K562 (cell line): ENCODE results near the gene ZKSCAN8. TPM values are rescaled to one million over a fixed set of nuclear protein-coding genes. Genes with fewer than 3 reads are reported as not detected.

ENCODE experiments used
- ATF1 ChIP-seq, 2 experiments: fragments of 450-650 bp in 1 of 2; IDR thresholded peaks; 2 replicates each; pipeline ENCODE4 v1.6.1; 2016; ENCODE audit warnings: missing compliant biosample characterization in 1 of 2, missing genetic modification characterization in 1 of 2
- CBX3 ChIP-seq, 2 experiments: IDR thresholded peaks; 1 replicate in 1 of 2; 2 replicates in 1 of 2; pipeline ENCODE4 v1.6.1; 2012; ENCODE audit warnings: inconsistent platforms in 2 of 2, low read length in 2 of 2, borderline replicate concordance in 1 of 2, control low read depth in 1 of 2
- CEBPB ChIP-seq: fragments of 450-650 bp; IDR thresholded peaks from 2 replicates; pipeline ENCODE4 v1.6.1; 2016; ENCODE audit warnings: missing genetic modification characterization, missing compliant biosample characterization
- CREM ChIP-seq: IDR thresholded peaks from 2 replicates; pipeline ENCODE4 v1.6.1; 2014; ENCODE audit warnings: antibody characterized with exemption, low read depth
- CXXC5 ChIP-seq: fragments of 250-450 bp; sonication (Bioruptor Pico); IDR thresholded peaks from 2 replicates; pipeline ENCODE4 v1.8.0; 2022; ENCODE audit warnings: inconsistent platforms, mild to moderate bottlenecking, moderate library complexity
- ETV1 ChIP-seq: fragments of 450-650 bp; conservative IDR thresholded peaks from 2 replicates; pipeline ENCODE4 v1.6.1; 2016; ENCODE audit warnings: missing genetic modification characterization, control low read depth, low read depth, missing compliant biosample characterization
- GABPA ChIP-seq: fragments of 200-800 bp; sonication (Bioruptor generic); conservative IDR thresholded peaks from 2 replicates; pipeline ENCODE4 v1.6.1; 2016; ENCODE audit warnings: low read depth, missing genetic modification characterization, missing compliant biosample characterization
- HIVEP1 ChIP-seq: fragments of 250-450 bp; sonication (Bioruptor Pico); IDR thresholded peaks from 2 replicates; pipeline ENCODE4 v1.4.0; 2020; ENCODE audit warnings: mild to moderate bottlenecking
- MECOM ChIP-seq: fragments of 250-450 bp; sonication (Bioruptor Pico); IDR thresholded peaks from 2 replicates; pipeline ENCODE4 v1.8.0; 2022; ENCODE audit warnings: inconsistent platforms
- MYC ChIP-seq, 2 experiments: fragments of 250-450 bp in 1 of 2; sonication (Bioruptor Pico) in 1 of 2; IDR thresholded peaks; 2 replicates each; pipeline versions ENCODE4 v1.5.1 to v1.6.1; 2012 to 2021; ENCODE audit warnings: low read depth in 2 of 2, borderline replicate concordance in 1 of 2, improper control_type of control experiment in 1 of 2, low read length in 1 of 2, mild to moderate bottlenecking in 1 of 2, moderate library complexity in 1 of 2
- POLR2B ChIP-seq: fragments of 450-650 bp; IDR thresholded peaks from 2 replicates; pipeline ENCODE4 v1.6.1; 2018; ENCODE audit warnings: low read depth; ENCODE audit not compliant: partially characterized antibody
- POLR2G ChIP-seq: fragments of 200-400 bp; formaldehyde crosslinking; IDR thresholded peaks from 2 replicates; pipeline ENCODE4 v1.6.1; 2017; ENCODE audit warnings: low read depth, mild to moderate bottlenecking, antibody characterized with exemption, low read length, moderate library complexity
- RBFOX2 ChIP-seq: fragments of 200-400 bp; formaldehyde crosslinking; IDR thresholded peaks from 2 replicates; pipeline ENCODE4 v1.6.1; 2017; ENCODE audit warnings: low read depth, mild to moderate bottlenecking, low read length, moderate library complexity
- SIN3B ChIP-seq: fragments of 450-650 bp; IDR thresholded peaks from 2 replicates; pipeline ENCODE4 v1.6.1; 2017; ENCODE audit warnings: low read depth, mild to moderate bottlenecking, moderate library complexity
- SP1 ChIP-seq: sonication (generic); formaldehyde crosslinking; IDR thresholded peaks from 2 replicates; pipeline ENCODE4 v1.8.1; 2022; ENCODE audit warnings: mild to moderate bottlenecking, missing genetic modification reagents
- ZBTB17 ChIP-seq: fragments of 450-650 bp; formaldehyde crosslinking; IDR thresholded peaks from 2 replicates; pipeline ENCODE4 v1.4.0; 2020; ENCODE audit warnings: mild to moderate bottlenecking
- ZFX ChIP-seq: sonication (generic); formaldehyde crosslinking; IDR thresholded peaks from 2 replicates; pipeline ENCODE4 v1.8.0; 2022; ENCODE audit warnings: mild to moderate bottlenecking, missing genetic modification reagents, moderate library complexity
- polyA plus RNA-seq, 8 experiments: library from polyadenylated mRNA; depleted of rRNA in 4 of 8; stranded (reverse) in 5 of 8; unstranded in 3 of 8; fragments of >200 nt; fragmentation: Nextera tagmentation in 2 of 8; fragmentation: Illumina TruSeq in 1 of 8; extraction: Ambion mirVana in 2 of 8; extraction: Trizol in 1 of 8; gene quantifications; 2 replicates each; pipeline versions ENCODE4 v1.2.1 to v1.2.3, GENCODE V29; 2011 to 2014; ENCODE audit warnings: inconsistent platforms in 1 of 8, missing spikeins in 1 of 8
- total RNA-seq, 7 experiments: library from RNA; depleted of rRNA in 6 of 7; stranded (reverse); fragments of >200 nt in 6 of 7; fragmentation: Illumina TruSeq in 2 of 7; extraction: Trizol in 2 of 7; gene quantifications; 2 replicates each; pipeline versions ENCODE4 v1.2.1 to v1.2.3, GENCODE V29; 2011 to 2021; ENCODE audit warnings: low replicate concordance in 1 of 7
- TF ChIP-seq, protein P1 (sequence below): fragments of 200-800 bp; sonication (Bioruptor generic); IDR thresholded peaks from 2 replicates; pipeline ENCODE4 v1.6.1; 2017; ENCODE audit warnings: missing genetic modification characterization, missing compliant biosample characterization
- TF ChIP-seq, protein P2 (sequence below): fragments of 450-650 bp; IDR thresholded peaks from 2 replicates; pipeline ENCODE4 v1.6.1; 2016
- TF ChIP-seq, protein P3 (sequence below): sonication (generic); formaldehyde crosslinking; IDR thresholded peaks from 2 replicates; pipeline ENCODE4 v1.8.0; 2023; ENCODE audit warnings: missing genetic modification reagents, mild to moderate bottlenecking, borderline replicate concordance

Gene ZKSCAN8
- total and polyA plus RNA-seq, 9 of the 15 experiments (the other 6 are each of a cell fraction or from before 2014, with no cell fraction given): 3.3 to 37.7 (median 21.7) TPM

DNA sequence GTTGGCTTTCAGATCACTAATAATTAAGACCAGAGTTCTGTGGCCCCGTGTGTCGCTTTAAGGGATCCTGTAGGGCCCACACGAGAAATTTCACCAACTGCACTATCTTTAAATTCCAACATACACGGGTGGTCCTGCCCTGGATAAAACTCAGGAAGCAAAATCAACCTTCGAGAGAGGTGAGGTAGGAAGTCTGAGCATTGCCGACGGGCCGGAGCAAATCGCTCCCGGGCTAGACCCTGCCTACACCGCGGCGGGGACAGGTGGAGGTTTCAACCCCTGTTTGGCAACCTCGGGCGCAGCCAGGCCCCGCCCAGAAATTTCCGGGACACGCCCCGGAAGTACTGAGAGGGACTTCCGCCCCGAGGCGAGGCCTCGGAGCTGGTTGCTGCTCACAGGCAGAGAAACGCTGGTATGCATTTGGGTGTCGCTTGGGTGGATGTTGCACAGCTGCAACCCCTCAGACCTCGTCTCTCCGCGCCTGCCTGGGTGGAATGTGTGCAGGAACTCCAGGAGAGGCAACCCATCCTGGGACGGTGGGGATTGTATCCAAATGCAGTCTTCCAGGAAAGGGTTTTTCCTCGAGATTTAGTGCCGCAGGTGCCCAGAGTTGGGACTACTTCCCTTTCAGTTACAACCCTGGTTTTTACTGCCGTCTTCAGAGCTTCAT, 19.9 kb downstream of the ZKSCAN8 start (continued):
- TF ChIP-seq, protein P1, sequence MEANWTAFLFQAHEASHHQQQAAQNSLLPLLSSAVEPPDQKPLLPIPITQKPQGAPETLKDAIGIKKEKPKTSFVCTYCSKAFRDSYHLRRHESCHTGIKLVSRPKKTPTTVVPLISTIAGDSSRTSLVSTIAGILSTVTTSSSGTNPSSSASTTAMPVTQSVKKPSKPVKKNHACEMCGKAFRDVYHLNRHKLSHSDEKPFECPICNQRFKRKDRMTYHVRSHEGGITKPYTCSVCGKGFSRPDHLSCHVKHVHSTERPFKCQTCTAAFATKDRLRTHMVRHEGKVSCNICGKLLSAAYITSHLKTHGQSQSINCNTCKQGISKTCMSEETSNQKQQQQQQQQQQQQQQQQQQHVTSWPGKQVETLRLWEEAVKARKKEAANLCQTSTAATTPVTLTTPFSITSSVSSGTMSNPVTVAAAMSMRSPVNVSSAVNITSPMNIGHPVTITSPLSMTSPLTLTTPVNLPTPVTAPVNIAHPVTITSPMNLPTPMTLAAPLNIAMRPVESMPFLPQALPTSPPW (CRISPR knock-in tag): no peak
- TF ChIP-seq ZFX (CRISPR knock-in tag): peak; percentile 68
- TF ChIP-seq CEBPB (tag): peak; percentile 89
- TF ChIP-seq MECOM (CRISPR knock-in tag): peak; percentile 12; the same call in 1 of the 2 replicates
- TF ChIP-seq ATF1 (CRISPR knock-in tag; IDR thresholded peaks at IDR 0.05): no peak
- TF ChIP-seq ATF1 (tag; IDR thresholded peaks at IDR 0.05): peak; percentile 38; the same call in 1 of the 2 replicates
- 0 out of 2 replicates have a peak, but pooled peaks have one; percentile 26 for TF ChIP-seq CREM
- TF ChIP-seq, protein P2, sequence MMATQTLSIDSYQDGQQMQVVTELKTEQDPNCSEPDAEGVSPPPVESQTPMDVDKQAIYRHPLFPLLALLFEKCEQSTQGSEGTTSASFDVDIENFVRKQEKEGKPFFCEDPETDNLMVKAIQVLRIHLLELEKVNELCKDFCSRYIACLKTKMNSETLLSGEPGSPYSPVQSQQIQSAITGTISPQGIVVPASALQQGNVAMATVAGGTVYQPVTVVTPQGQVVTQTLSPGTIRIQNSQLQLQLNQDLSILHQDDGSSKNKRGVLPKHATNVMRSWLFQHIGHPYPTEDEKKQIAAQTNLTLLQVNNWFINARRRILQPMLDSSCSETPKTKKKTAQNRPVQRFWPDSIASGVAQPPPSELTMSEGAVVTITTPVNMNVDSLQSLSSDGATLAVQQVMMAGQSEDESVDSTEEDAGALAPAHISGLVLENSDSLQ: no peak
- peak; percentile 91 for TF ChIP-seq POLR2B
- 0 out of 2 replicates have a peak, but pooled peaks have one; percentile 10 for TF ChIP-seq HIVEP1 (CRISPR knock-in tag)
- peak; percentile 91 for TF ChIP-seq RBFOX2
- TF ChIP-seq ZBTB17 (CRISPR knock-in tag): 0 out of 2 replicates have a peak, but pooled peaks have one; percentile 48
- peak; percentile 47; the same call in 1 of the 2 replicates for TF ChIP-seq CXXC5 (CRISPR knock-in tag)
- TF ChIP-seq ETV1: peak; percentile 70
- peak; percentile 94 for TF ChIP-seq POLR2G
- TF ChIP-seq, protein P3, sequence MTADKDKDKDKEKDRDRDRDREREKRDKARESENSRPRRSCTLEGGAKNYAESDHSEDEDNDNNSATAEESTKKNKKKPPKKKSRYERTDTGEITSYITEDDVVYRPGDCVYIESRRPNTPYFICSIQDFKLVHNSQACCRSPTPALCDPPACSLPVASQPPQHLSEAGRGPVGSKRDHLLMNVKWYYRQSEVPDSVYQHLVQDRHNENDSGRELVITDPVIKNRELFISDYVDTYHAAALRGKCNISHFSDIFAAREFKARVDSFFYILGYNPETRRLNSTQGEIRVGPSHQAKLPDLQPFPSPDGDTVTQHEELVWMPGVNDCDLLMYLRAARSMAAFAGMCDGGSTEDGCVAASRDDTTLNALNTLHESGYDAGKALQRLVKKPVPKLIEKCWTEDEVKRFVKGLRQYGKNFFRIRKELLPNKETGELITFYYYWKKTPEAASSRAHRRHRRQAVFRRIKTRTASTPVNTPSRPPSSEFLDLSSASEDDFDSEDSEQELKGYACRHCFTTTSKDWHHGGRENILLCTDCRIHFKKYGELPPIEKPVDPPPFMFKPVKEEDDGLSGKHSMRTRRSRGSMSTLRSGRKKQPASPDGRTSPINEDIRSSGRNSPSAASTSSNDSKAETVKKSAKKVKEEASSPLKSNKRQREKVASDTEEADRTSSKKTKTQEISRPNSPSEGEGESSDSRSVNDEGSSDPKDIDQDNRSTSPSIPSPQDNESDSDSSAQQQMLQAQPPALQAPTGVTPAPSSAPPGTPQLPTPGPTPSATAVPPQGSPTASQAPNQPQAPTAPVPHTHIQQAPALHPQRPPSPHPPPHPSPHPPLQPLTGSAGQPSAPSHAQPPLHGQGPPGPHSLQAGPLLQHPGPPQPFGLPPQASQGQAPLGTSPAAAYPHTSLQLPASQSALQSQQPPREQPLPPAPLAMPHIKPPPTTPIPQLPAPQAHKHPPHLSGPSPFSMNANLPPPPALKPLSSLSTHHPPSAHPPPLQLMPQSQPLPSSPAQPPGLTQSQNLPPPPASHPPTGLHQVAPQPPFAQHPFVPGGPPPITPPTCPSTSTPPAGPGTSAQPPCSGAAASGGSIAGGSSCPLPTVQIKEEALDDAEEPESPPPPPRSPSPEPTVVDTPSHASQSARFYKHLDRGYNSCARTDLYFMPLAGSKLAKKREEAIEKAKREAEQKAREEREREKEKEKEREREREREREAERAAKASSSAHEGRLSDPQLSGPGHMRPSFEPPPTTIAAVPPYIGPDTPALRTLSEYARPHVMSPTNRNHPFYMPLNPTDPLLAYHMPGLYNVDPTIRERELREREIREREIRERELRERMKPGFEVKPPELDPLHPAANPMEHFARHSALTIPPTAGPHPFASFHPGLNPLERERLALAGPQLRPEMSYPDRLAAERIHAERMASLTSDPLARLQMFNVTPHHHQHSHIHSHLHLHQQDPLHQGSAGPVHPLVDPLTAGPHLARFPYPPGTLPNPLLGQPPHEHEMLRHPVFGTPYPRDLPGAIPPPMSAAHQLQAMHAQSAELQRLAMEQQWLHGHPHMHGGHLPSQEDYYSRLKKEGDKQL: no peak
- peak; percentile 32; the same call in 1 of the 2 replicates for TF ChIP-seq SIN3B
- peak; percentile 62 for TF ChIP-seq SP1 (CRISPR knock-in tag)
- TF ChIP-seq MYC (IDR thresholded peaks at IDR 0.05; ENCODE audit: low read depth, low read length): peak; percentile 65
- no peak for TF ChIP-seq MYC (CRISPR knock-in tag; IDR thresholded peaks at IDR 0.05; ENCODE audit: borderline replicate concordance, low read depth)
- TF ChIP-seq CBX3 (IDR thresholded peaks at IDR 0.05; ENCODE audit: borderline replicate concordance in 1 of 2, low read length in 2 of 2): peak in 1 of 2 experiments; percentile 46; a peak in 1 of 3 replicates
- peak; percentile 94 for TF ChIP-seq GABPA (tag)
